Endothelial cell of umbilical vein (primary cell): Measurements from ENCODE around the gene PAPPA. TPM values are rescaled to one million over a fixed set of nuclear protein-coding genes. Genes with fewer than 3 reads are reported as not detected.

ENCODE experiments used
- BruUV-seq: library from RNA; stranded (reverse); fragments of 400-500 nt; replicated peaks from 2 replicates; lab custom pipeline; 2021; lab: Mats Ljungman, UMichigan
- CTCF ChIA-PET: fragments of 300-600, 350-600 bp; sonication (Branson Sonifier 250); formaldehyde crosslinking; loops from one replicate; lab custom pipeline; 2021; ENCODE audit warnings: antibody characterized with exemption, inconsistent platforms; lab: Charles Lee
- POLR2A ChIA-PET: fragments of 300-600, 350-600 bp; sonication (Branson Sonifier 250); formaldehyde crosslinking; loops from one replicate; lab custom pipeline; 2021; ENCODE audit warnings: antibody characterized with exemption, inconsistent platforms; lab: Charles Lee
- DNase-seq: peaks from one replicate; pipeline ENCODE4 v3.0.0-alpha.2; 2011; ENCODE audit warnings: low read depth, low spot score
- FAIRE-seq: peaks from 2 replicates; lab custom pipeline; 2011; peaks lifted over from hg19 to GRCh38; lab: Jason Lieb, UNC
- H2AFZ ChIP-seq: 2 replicates; pipeline ENCODE4 v1.6.0; 2012; ENCODE audit warnings: low read depth, low read length, control low read depth, inconsistent platforms
- H3K27ac ChIP-seq: 2 replicates; pipeline ENCODE4 v1.5.1; 2011; ENCODE audit warnings: low read depth, mild to moderate bottlenecking, control low read depth, low read length, moderate library complexity; ENCODE audit not compliant: insufficient read depth
- H3K27me3 ChIP-seq, 2 experiments: 2 replicates each; pipeline versions ENCODE4 v1.6.0 to v1.6.1; 2011; ENCODE audit warnings: low read length in 2 of 2, mixed read lengths in 1 of 2; ENCODE audit not compliant: control insufficient read depth in 2 of 2, insufficient read depth in 2 of 2
- H3K36me3 ChIP-seq, 2 experiments: 2 replicates in 1 of 2; 3 replicates in 1 of 2; pipeline ENCODE4 v1.5.1; 2011; ENCODE audit warnings: low read length in 2 of 2, mild to moderate bottlenecking in 1 of 2, moderate library complexity in 1 of 2; ENCODE audit not compliant: control insufficient read depth in 2 of 2, insufficient read depth in 2 of 2; ENCODE audit errors: extremely low read depth in 1 of 2
- H3K4me1 ChIP-seq: 3 replicates; pipeline ENCODE4 v1.5.1; 2011; ENCODE audit warnings: mild to moderate bottlenecking, low read length; ENCODE audit not compliant: control insufficient read depth, insufficient read depth; ENCODE audit errors: extremely low read depth
- H3K4me2 ChIP-seq: 2 replicates; pipeline ENCODE4 v1.6.1; 2011; ENCODE audit warnings: low read length, control low read depth, mixed read lengths; ENCODE audit not compliant: insufficient read depth
- H3K4me3 ChIP-seq, 3 experiments: fragments of 200-600 bp in 1 of 3; sonication (generic), shearing (Covaris generic) in 1 of 3; replicated peaks in 1 of 3; 2 replicates each; pipeline ENCODE4 v1.5.1; 2011 to 2016; ENCODE audit warnings: control low read depth in 3 of 3, low read length in 3 of 3, mild to moderate bottlenecking in 2 of 3, inconsistent platforms in 1 of 3, low read depth in 1 of 3, moderate library complexity in 1 of 3; ENCODE audit not compliant: insufficient read depth in 1 of 3
- H3K79me2 ChIP-seq: 2 replicates; pipeline ENCODE4 v1.6.0; 2012; ENCODE audit warnings: low read length, inconsistent platforms; ENCODE audit not compliant: control insufficient read depth, insufficient read depth
- H3K9ac ChIP-seq: replicated peaks from 2 replicates; pipeline ENCODE3; 2011; ENCODE audit warnings: low read length, control low read depth; ENCODE audit not compliant: insufficient read depth; ENCODE audit errors: extremely low read depth
- H3K9me1 ChIP-seq: replicated peaks from 3 replicates; pipeline ENCODE4 v1.6.0; 2011; ENCODE audit warnings: mild to moderate bottlenecking, low read length; ENCODE audit not compliant: control insufficient read depth, insufficient read depth; ENCODE audit errors: extremely low read depth
- H3K9me3 ChIP-seq: replicated peaks from 2 replicates; pipeline ENCODE4 v1.5.1; 2012; ENCODE audit warnings: low read length, inconsistent platforms; ENCODE audit not compliant: control insufficient read depth, insufficient read depth
- H4K20me1 ChIP-seq: replicated peaks from 2 replicates; pipeline ENCODE3; 2011; ENCODE audit warnings: mild to moderate bottlenecking, low read length; ENCODE audit not compliant: control insufficient read depth, insufficient read depth; ENCODE audit errors: extremely low read depth
- CTCF ChIP-seq, 2 donors: IDR thresholded peaks; 1 replicate in 1 of 2; 2 replicates in 1 of 2; pipeline ENCODE4 v1.5.1; 2011; ENCODE audit warnings: low read length in 2 of 2, mild to moderate bottlenecking in 2 of 2, moderate library complexity in 2 of 2, control low read depth in 1 of 2, inconsistent platforms in 1 of 2, low read depth in 1 of 2; ENCODE audit not compliant: insufficient read depth in 1 of 2; ENCODE audit errors: extremely low read depth in 1 of 2
- EZH2 ChIP-seq: IDR thresholded peaks from 2 replicates; pipeline ENCODE4 v1.6.1; 2012; ENCODE audit warnings: borderline replicate concordance, low read depth, mild to moderate bottlenecking, moderate library complexity, low read length, inconsistent platforms; ENCODE audit not compliant: severe bottlenecking
- FOS ChIP-seq: IDR thresholded peaks from 2 replicates; pipeline ENCODE4 v1.6.1; 2011; ENCODE audit warnings: mild to moderate bottlenecking, low read length, moderate library complexity, borderline replicate concordance; ENCODE audit not compliant: insufficient read depth
- GATA2 ChIP-seq: IDR thresholded peaks from 2 replicates; pipeline ENCODE4 v1.7.0; 2011; ENCODE audit warnings: low read depth, mild to moderate bottlenecking, moderate library complexity, mixed read lengths, low read length; ENCODE audit not compliant: insufficient read length, insufficient read depth
- JUN ChIP-seq: IDR thresholded peaks from 2 replicates; pipeline ENCODE4 v1.6.1; 2011; ENCODE audit warnings: borderline replicate concordance, low read depth; ENCODE audit not compliant: insufficient read length, insufficient read depth
- MAX ChIP-seq: IDR thresholded peaks from 2 replicates; pipeline ENCODE4 v1.6.1; 2011; ENCODE audit not compliant: insufficient read depth, insufficient read length
- MYC ChIP-seq: IDR thresholded peaks from one replicate; pipeline ENCODE4 v1.6.1; 2011; ENCODE audit warnings: mild to moderate bottlenecking, low read depth, low read length
- POLR2A ChIP-seq: IDR thresholded peaks from 2 replicates; pipeline ENCODE4 v1.6.1; 2012; ENCODE audit warnings: low read depth, mild to moderate bottlenecking, control low read depth, low read length
- POLR2AphosphoS5 ChIP-seq: IDR thresholded peaks from 2 replicates; pipeline ENCODE4 v1.6.1; 2012; ENCODE audit warnings: low read depth, mild to moderate bottlenecking, control low read depth, low read length, moderate library complexity; ENCODE audit not compliant: insufficient read depth
- dilution Hi-C: fragments of 300-500 bp; cut with MboI; formaldehyde crosslinking; loops from one replicate; pipeline ENCODE4 v1.15.0; 2019; ENCODE audit warnings: low sequenced_read_pairs; ENCODE audit not compliant: extremely low pct_ligation_motif_present
- intact Hi-C: fragments of 100-400 bp; cut with micrococcal nuclease; formaldehyde crosslinking; loops from one replicate; pipeline ENCODE4 v1.10.0; 2022
- polyA plus RNA-seq, 4 experiments: library from polyadenylated mRNA; depleted of rRNA in 3 of 4; stranded (reverse) in 3 of 4; unstranded in 1 of 4; fragments of >200 nt; gene quantifications; 2 replicates each; pipeline versions ENCODE4 v1.2.1 to v1.2.3, GENCODE V29; 2011 to 2012; ENCODE audit warnings: missing spikeins in 1 of 4
- total RNA-seq: library from RNA; stranded (reverse); gene quantifications from 2 replicates; pipeline ENCODE4 v1.2.3, GENCODE V29; 2021

PAPPA gene
- total and polyA plus RNA-seq, 2 donors (not counting 3 experiments of a cell fraction or from before 2014, with no cell fraction given) = 0.13 to 0.41 TPM

GRCh38 chr9:116390303-116391228, 237.0 kb downstream of the PAPPA start:
- Histone ChIP-seq H3K4me2 (no peak overlapping the region), H3K9ac (no peak overlapping the region), H3K4me3 (no peak overlapping the region), H2AFZ (no peak overlapping the region), H4K20me1 (no peaks in the 10 kb centered on the region), H3K36me3 (no peaks in the 10 kb centered on the region), H3K9me3 (peaks cover 2% of the 10 kb centered on the region), H3K79me2 (no peaks in the 10 kb centered on the region), H3K4me1 (no peaks in the 10 kb centered on the region), H3K27ac (no peak overlapping the region), H3K27me3 (no peaks in the 10 kb centered on the region), H3K9me1 (no peaks in the 10 kb centered on the region)
- TF ChIP-seq MAX (no peak), MYC (no peak), CTCF (IDR thresholded peaks at IDR 0.05; ENCODE audit: extremely low read depth in 1 of 2, insufficient read depth in 1 of 2, low read depth in 1 of 2, low read length in 2 of 2) (no peak), JUN (no peak), GATA2 (no peak), POLR2AphosphoS5 (no peak), EZH2 (no peak), FOS (no peak), POLR2A (no peak)
- FAIRE-seq (no peak), DNase-seq (no peak)
- ChIA-PET POLR2A (no interaction called here), CTCF (no interaction called here)
- dilution Hi-C loops = no loop called here
- intact Hi-C loops = no loop called here
- BruUV-seq = no TSS peak
